Memory B cell (primary cell): Measurements from ENCODE around the gene SAP30BP.

Experiments used
- ATAC-seq: fragments of 150-1000 bp; cut with Tn5 transposase; 2 replicates; pipeline ENCODE4 v1.10.0; 2021; ENCODE audit warnings: low read depth, mild to moderate bottlenecking, moderate library complexity
- DNase-seq, 2 donors: peaks; one replicate each; pipeline ENCODE4 v3.0.0; 2022; ENCODE audit warnings: low spot score in 2 of 2
- H3K27ac Mint-ChIP-seq: one replicate; pipeline ENCODE4 v1.8.0; 2022; ENCODE audit warnings: mild to moderate bottlenecking, moderate library complexity, mixed read lengths
- H3K27me3 Mint-ChIP-seq: one replicate; pipeline ENCODE4 v1.8.0; 2022; ENCODE audit warnings: mixed read lengths
- H3K36me3 Mint-ChIP-seq: one replicate; pipeline ENCODE4 v1.8.0; 2022; ENCODE audit warnings: mild to moderate bottlenecking, mixed read lengths
- H3K4me1 Mint-ChIP-seq: one replicate; pipeline ENCODE4 v1.8.0; 2022; ENCODE audit warnings: mixed read lengths
- H3K4me3 Mint-ChIP-seq: one replicate; pipeline ENCODE4 v1.8.0; 2022; ENCODE audit warnings: mild to moderate bottlenecking, moderate library complexity, mixed read lengths
- H3K9me3 Mint-ChIP-seq: one replicate; pipeline ENCODE4 v1.8.0; 2022; ENCODE audit warnings: mixed read lengths

Gene SAP30BP

GRCh38 chr17:75719732-75720131, 52.6 kb downstream of the SAP30BP start:
- no peak for DNase-seq
- Mint-ChIP-seq H3K27ac (no peak overlapping the region), H3K27me3 (peaks cover 5% of the 10 kb centered on the region), H3K36me3 (no peaks in the 10 kb centered on the region), H3K4me3 (peak overlapping the region; percentile 89), H3K9me3 (no peaks in the 10 kb centered on the region), H3K4me1 (peaks cover 4% of the 10 kb centered on the region)
- ATAC-seq = no peak

GRCh38 chr17:75720656-75721462, 53.7 kb downstream of the SAP30BP start, which contains the start of gene ITGB4:
Gene ITGB4, plus strand, starts transcription at chr17:75721459. Its CDS starts 3,245 bp downstream, at chr17:75724704.
- H3K27me3 Mint-ChIP-seq = peaks cover 4% of the 10 kb centered on the region
- DNase-seq (peak; percentile 53 to 54), ATAC-seq (peak; percentile 92)
- H3K4me3 Mint-ChIP-seq = peak within 1 kb of the TSS; percentile 89
- H3K9me3 Mint-ChIP-seq = no peaks in the 10 kb centered on the region
- no peak within 1 kb of the TSS for H3K27ac Mint-ChIP-seq
- no peaks in the 10 kb centered on the region for H3K36me3 Mint-ChIP-seq
- peaks cover 4% of the 10 kb centered on the region for H3K4me1 Mint-ChIP-seq

GRCh38 chr17:75721463-75722011, 54.4 kb downstream of the SAP30BP start:
- Mint-ChIP-seq H3K4me3 (peak overlapping the region; percentile 63), H3K4me1 (peaks cover 4% of the 10 kb centered on the region), H3K27ac (no peak overlapping the region), H3K27me3 (peaks cover 2% of the 10 kb centered on the region), H3K9me3 (no peaks in the 10 kb centered on the region), H3K36me3 (no peaks in the 10 kb centered on the region)
- no peak for DNase-seq
- ATAC-seq = no peak

GRCh38 chr17:75722076-75722475, 54.9 kb downstream of the SAP30BP start:
- DNase-seq (no peak), ATAC-seq (no peak)
- H3K4me3 Mint-ChIP-seq = peak overlapping the region; percentile 63
- peaks cover 2% of the 10 kb centered on the region for H3K27me3 Mint-ChIP-seq
- no peaks in the 10 kb centered on the region for H3K36me3 Mint-ChIP-seq
- no peak overlapping the region for H3K27ac Mint-ChIP-seq
- H3K4me1 Mint-ChIP-seq = peaks cover 4% of the 10 kb centered on the region
- H3K9me3 Mint-ChIP-seq = no peaks in the 10 kb centered on the region

- Mint-ChIP-seq H3K36me3 (no peaks in the 10 kb centered on the region), H3K9me3 (no peaks in the 10 kb centered on the region), H3K4me3 (no peak overlapping the region), H3K4me1 (peaks cover 4% of the 10 kb centered on the region), H3K27ac (no peak overlapping the region), H3K27me3 (peaks cover 2% of the 10 kb centered on the region)
- DNase-seq (no peak), ATAC-seq (no peak)
These were observed 55.5 kb downstream of the SAP30BP start for GRCh38 chr17:75722542-75723095.

GRCh38 chr17:75723171-75723930, 56.2 kb downstream of the SAP30BP start:
- no peak overlapping the region for H3K4me3 Mint-ChIP-seq
- H3K9me3 Mint-ChIP-seq = no peaks in the 10 kb centered on the region
- H3K4me1 Mint-ChIP-seq = peaks cover 4% of the 10 kb centered on the region
- H3K36me3 Mint-ChIP-seq = no peaks in the 10 kb centered on the region
- H3K27ac Mint-ChIP-seq = no peak overlapping the region
- ATAC-seq (no peak), DNase-seq (no peak)
- peaks cover 2% of the 10 kb centered on the region for H3K27me3 Mint-ChIP-seq

GRCh38 chr17:75724016-75725003, 57.2 kb downstream of the SAP30BP start:
- Mint-ChIP-seq H3K27me3 (peaks cover 2% of the 10 kb centered on the region), H3K27ac (no peak overlapping the region), H3K4me3 (no peak overlapping the region), H3K36me3 (no peaks in the 10 kb centered on the region), H3K4me1 (peaks cover 4% of the 10 kb centered on the region), H3K9me3 (no peaks in the 10 kb centered on the region)
- ATAC-seq (no peak), DNase-seq (no peak)

GRCh38 chr17:75725504-75725903, 58.4 kb downstream of the SAP30BP start:
- DNase-seq (no peak), ATAC-seq (no peak)
- Mint-ChIP-seq H3K36me3 (no peaks in the 10 kb centered on the region), H3K27me3 (peaks cover 2% of the 10 kb centered on the region), H3K27ac (no peak overlapping the region), H3K4me3 (no peak overlapping the region), H3K4me1 (peaks cover 3% of the 10 kb centered on the region), H3K9me3 (no peaks in the 10 kb centered on the region)

- H3K9me3 Mint-ChIP-seq = no peaks in the 10 kb centered on the region
- ATAC-seq = no peak
- no peaks in the 10 kb centered on the region for H3K36me3 Mint-ChIP-seq
- H3K27me3 Mint-ChIP-seq = no peaks in the 10 kb centered on the region
- H3K27ac Mint-ChIP-seq = no peak overlapping the region
- no peaks in the 10 kb centered on the region for H3K4me1 Mint-ChIP-seq
- DNase-seq = no peak
- no peak overlapping the region for H3K4me3 Mint-ChIP-seq
These were observed 60.3 kb downstream of the SAP30BP start for GRCh38 chr17:75727391-75727790.

- DNase-seq (no peak), ATAC-seq (no peak)
- Mint-ChIP-seq H3K4me3 (no peak overlapping the region), H3K27ac (no peak overlapping the region), H3K36me3 (no peaks in the 10 kb centered on the region), H3K4me1 (peaks cover 1% of the 10 kb centered on the region), H3K9me3 (no peaks in the 10 kb centered on the region), H3K27me3 (no peaks in the 10 kb centered on the region)
These were observed 62.2 kb downstream of the SAP30BP start for GRCh38 chr17:75729351-75729750.

GRCh38 chr17:75730065-75730464, 62.9 kb downstream of the SAP30BP start:
- ATAC-seq (no peak), DNase-seq (no peak)
- H3K27me3 Mint-ChIP-seq = no peaks in the 10 kb centered on the region
- no peak overlapping the region for H3K27ac Mint-ChIP-seq
- H3K4me1 Mint-ChIP-seq = peaks cover 5% of the 10 kb centered on the region
- no peak overlapping the region for H3K4me3 Mint-ChIP-seq
- H3K36me3 Mint-ChIP-seq = no peaks in the 10 kb centered on the region
- H3K9me3 Mint-ChIP-seq = no peaks in the 10 kb centered on the region

- Mint-ChIP-seq H3K4me3 (no peak overlapping the region), H3K4me1 (peaks cover 5% of the 10 kb centered on the region), H3K27ac (no peak overlapping the region), H3K36me3 (no peaks in the 10 kb centered on the region), H3K27me3 (peaks cover 1% of the 10 kb centered on the region), H3K9me3 (no peaks in the 10 kb centered on the region)
- DNase-seq (no peak), ATAC-seq (no peak)
These were observed 64.1 kb downstream of the SAP30BP start for GRCh38 chr17:75731086-75731715.
